GM12878 (cell line): Measurements from ENCODE around the gene MRPS25. TPM values are rescaled to one million over a fixed set of nuclear protein-coding genes. Genes with fewer than 3 reads are reported as not detected.

ENCODE experiments used
- ATAC-seq: fragments of 200-7000 bp; cut with Tn5 transposase; 3 replicates; pipeline ENCODE4 v1.9.1; 2020; ENCODE audit warnings: mild to moderate bottlenecking, moderate library complexity
- BruUV-seq: library from RNA; stranded (reverse); fragments of 400-500 nt; replicated peaks from 2 replicates; lab custom pipeline; 2021; lab: Mats Ljungman, UMichigan
- CTCF ChIA-PET: fragments of 300-600 bp; sonication (Branson Sonifier 250); formaldehyde crosslinking; extraction: SDS; loops from one replicate; lab custom pipeline; 2021; ENCODE audit warnings: inconsistent platforms; lab: Yijun Ruan, JAX
- POLR2A ChIA-PET: fragments of 350-600 bp; formaldehyde crosslinking; extraction: SDS; loops from one replicate; lab custom pipeline; 2021; ENCODE audit warnings: inconsistent platforms; lab: Charles Lee
- RAD21 ChIA-PET: fragments of 300-600 bp; sonication (Branson Sonifier 250); formaldehyde crosslinking; loops from one replicate; lab custom pipeline; 2023; ENCODE audit warnings: antibody characterized with exemption; ENCODE audit not compliant: unreplicated experiment; lab: Charles Lee
- SMC1A ChIA-PET: fragments of 300-600 bp; sonication (Branson Sonifier 250); formaldehyde crosslinking; loops from one replicate; lab custom pipeline; 2023; ENCODE audit not compliant: unreplicated experiment, uncharacterized antibody; lab: Charles Lee
- DNase-seq: peaks from one replicate; pipeline ENCODE4 v3.0.0-alpha.2; 2011; ENCODE audit warnings: low read depth, low spot score
- FAIRE-seq: peaks from 3 replicates; lab custom pipeline; 2011; peaks lifted over from hg19 to GRCh38; lab: Jason Lieb, UNC
- H2AFZ ChIP-seq: 2 replicates; pipeline ENCODE4 v1.6.0; 2011; ENCODE audit warnings: low read depth, low read length, control low read depth; ENCODE audit not compliant: control insufficient read depth
- H3K27ac ChIP-seq: 2 replicates; pipeline ENCODE4 v1.5.1; 2011; ENCODE audit warnings: control low read depth; ENCODE audit not compliant: control insufficient read depth, insufficient read depth
- H3K27me3 ChIP-seq, 2 experiments: replicated peaks in 1 of 2; 2 replicates each; pipeline versions ENCODE4 v1.6.0 to v1.6.1; 2011; ENCODE audit warnings: low read length in 1 of 2; ENCODE audit not compliant: control insufficient read depth in 2 of 2, insufficient read depth in 2 of 2
- H3K36me3 ChIP-seq, 2 experiments: 2 replicates each; pipeline ENCODE4 v1.5.1; 2011; ENCODE audit warnings: low read length in 1 of 2; ENCODE audit not compliant: control insufficient read depth in 2 of 2, insufficient read depth in 2 of 2
- H3K4me1 ChIP-seq: 2 replicates; pipeline ENCODE4 v1.6.1; 2011; ENCODE audit warnings: mild to moderate bottlenecking, low read length, moderate library complexity, mixed read lengths; ENCODE audit not compliant: control insufficient read depth, insufficient read depth
- H3K4me2 ChIP-seq: 2 replicates; pipeline ENCODE4 v1.6.0; 2011; ENCODE audit warnings: control low read depth; ENCODE audit not compliant: control insufficient read depth, insufficient read depth
- H3K4me3 ChIP-seq: fragments of 200-600 bp; sonication (generic); 2 replicates; pipeline ENCODE4 v1.5.1; 2016
- H3K79me2 ChIP-seq: 2 replicates; pipeline ENCODE4 v1.6.0; 2011; ENCODE audit warnings: low read length; ENCODE audit not compliant: control insufficient read depth, insufficient read depth
- H3K9ac ChIP-seq: 2 replicates; pipeline ENCODE4 v1.8.0; 2011; ENCODE audit warnings: low read length, control low read depth, mixed read lengths; ENCODE audit not compliant: control insufficient read depth, insufficient read depth
- H3K9me3 ChIP-seq: replicated peaks from 3 replicates; pipeline ENCODE4 v1.5.1; 2011; ENCODE audit warnings: mild to moderate bottlenecking, low read length; ENCODE audit not compliant: control insufficient read depth, insufficient read depth
- H4K20me1 ChIP-seq: 2 replicates; pipeline ENCODE4 v1.6.0; 2011; ENCODE audit not compliant: control insufficient read depth, insufficient read depth
- BRCA1 ChIP-seq: IDR thresholded peaks from 2 replicates; pipeline ENCODE4 v1.6.1; 2011; ENCODE audit warnings: low read depth, low read length, improper control_type of control experiment
- KDM1A ChIP-seq: fragments of 200-600 bp; sonication (generic); IDR thresholded peaks from 2 replicates; pipeline ENCODE4 v1.6.1; 2016; ENCODE audit warnings: borderline replicate concordance
- MTA2 ChIP-seq: fragments of 450-650 bp; IDR thresholded peaks from 2 replicates; pipeline ENCODE4 v1.6.1; 2016; ENCODE audit warnings: low read depth, mild to moderate bottlenecking, moderate library complexity
- POLR2AphosphoS5 ChIP-seq: IDR thresholded peaks from 2 replicates; pipeline ENCODE4 v1.6.1; 2011; ENCODE audit warnings: mild to moderate bottlenecking, low read length, inconsistent platforms
- RB1 ChIP-seq: fragments of 450-650 bp; formaldehyde crosslinking; IDR thresholded peaks from 2 replicates; pipeline ENCODE4 v1.6.1; 2017; ENCODE audit warnings: mild to moderate bottlenecking, borderline replicate concordance
- RCOR1 ChIP-seq: conservative IDR thresholded peaks from 2 replicates; pipeline ENCODE4 v1.6.1; 2012; ENCODE audit warnings: low read depth, low read length, improper control_type of control experiment
- REST ChIP-seq: IDR thresholded peaks from 2 replicates; pipeline ENCODE4 v1.6.1; 2012; ENCODE audit warnings: mild to moderate bottlenecking, low read depth, low read length
- RFX5 ChIP-seq: IDR thresholded peaks from 2 replicates; pipeline ENCODE4 v1.6.1; 2011; ENCODE audit warnings: low read depth, low read length, improper control_type of control experiment
- SREBF1 ChIP-seq: IDR thresholded peaks from 2 replicates; pipeline ENCODE4 v1.6.1; 2012; ENCODE audit warnings: mild to moderate bottlenecking, low read length
- SUZ12 ChIP-seq: fragments of 200-600 bp; sonication (generic); IDR thresholded peaks from one replicate; pipeline ENCODE4 v1.6.1; 2018; ENCODE audit warnings: antibody characterized with exemption, mild to moderate bottlenecking; ENCODE audit not compliant: unreplicated experiment
- TCF7 ChIP-seq: IDR thresholded peaks from 2 replicates; pipeline ENCODE4 v1.6.1; 2014; ENCODE audit warnings: antibody characterized with exemption, borderline replicate concordance
- ZBTB4 ChIP-seq: fragments of 450-650 bp; formaldehyde crosslinking; IDR thresholded peaks from 2 replicates; pipeline ENCODE4 v1.4.0; 2022; ENCODE audit warnings: mild to moderate bottlenecking, moderate library complexity
- ZNF217 ChIP-seq: fragments of 450-650 bp; IDR thresholded peaks from 2 replicates; pipeline ENCODE4 v1.6.1; 2017; ENCODE audit warnings: antibody characterized with exemption, mild to moderate bottlenecking
- WGBS: methylation state at CpG from one replicate; pipeline ENCODE4 v1.1.6; 2016; ENCODE audit warnings: low lambda C conversion rate; ENCODE audit not compliant: insufficient replicate concordance, insufficient coverage; ENCODE audit errors: missing lambda C conversion rate; 5-methylcytosine and 5-hydroxymethylcytosine counted together
- in situ Hi-C: fragments of 300-500 bp; cut with MboI; formaldehyde crosslinking; loops from 9 replicates; pipeline ENCODE4 v1.14.3; 2018; ENCODE audit warnings: mixed read lengths
- intact Hi-C: fragments of 100-400 bp; cut with micrococcal nuclease; formaldehyde crosslinking; loops from one replicate; pipeline ENCODE4 v1.14.2; 2022; ENCODE audit not compliant: unreplicated experiment
- polyA plus RNA-seq, 11 experiments: library from polyadenylated mRNA; depleted of rRNA in 4 of 11; unstranded in 6 of 11; stranded (reverse) in 5 of 11; fragments of >200 nt; fragmentation: Nextera tagmentation in 4 of 11; fragmentation: Illumina TruSeq in 1 of 11; extraction: Ambion mirVana in 4 of 11; extraction: Trizol in 1 of 11; gene quantifications; 1 replicate in 1 of 11; 2 replicates in 10 of 11; pipeline versions ENCODE4 v1.2.1 to v1.2.3, GENCODE V29; 2011 to 2016; ENCODE audit warnings: inconsistent platforms in 2 of 11, missing spikeins in 2 of 11, low read depth in 1 of 11
- total RNA-seq, 4 experiments: library from RNA; depleted of rRNA in 3 of 4; stranded (reverse); fragments of >200 nt in 3 of 4; fragmentation: Illumina TruSeq in 1 of 4; extraction: Trizol in 1 of 4; gene quantifications; 2 replicates each; pipeline versions ENCODE4 v1.2.1 to v1.2.3, GENCODE V29; 2013 to 2021
- TF ChIP-seq, protein P1 (sequence below): fragments of 450-650 bp; IDR thresholded peaks from 2 replicates; pipeline ENCODE4 v1.6.1; 2018; ENCODE audit warnings: borderline replicate concordance, mild to moderate bottlenecking; ENCODE audit not compliant: partially characterized antibody
- TF ChIP-seq, protein P2 (sequence below): fragments of 450-650 bp; IDR thresholded peaks from 2 replicates; pipeline ENCODE4 v1.6.1; 2017; ENCODE audit warnings: borderline replicate concordance

The MRPS25 gene
- total and polyA plus RNA-seq, 10 of the 15 experiments (the other 5 are each of a cell fraction or from before 2014, with no cell fraction given) = 17.0 to 114 (median 62.2) TPM

DNA sequence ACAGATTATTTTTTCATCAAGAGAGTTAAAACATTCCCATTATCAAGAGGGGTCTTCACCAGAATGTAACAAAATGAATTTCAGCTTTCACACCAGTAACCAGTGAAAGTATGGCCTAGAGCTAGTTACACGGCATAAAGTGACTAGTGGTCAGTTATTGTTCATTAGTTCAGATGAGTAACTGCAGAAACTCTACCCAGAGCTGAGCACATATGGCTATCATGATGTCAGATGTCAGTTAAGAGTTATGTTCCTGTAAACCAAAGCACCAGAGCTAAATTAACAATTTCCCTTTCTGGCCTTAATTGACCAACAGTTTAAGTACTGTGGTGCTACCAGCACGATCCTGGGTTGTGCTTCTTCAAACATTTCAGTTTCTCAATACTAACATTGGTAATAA is 6.6 kb upstream of the MRPS25 start:
- H3K4me1 ChIP-seq = no peaks in the 10 kb centered on the region
- in situ Hi-C loops = no loop called here
- TF ChIP-seq KDM1A (no peak), REST (no peak), RFX5 (no peak), SREBF1 (no peak), MTA2 (no peak), BRCA1 (no peak), ZNF217 (no peak), POLR2AphosphoS5 (no peak), SUZ12 (no peak), RCOR1 (no peak), ZBTB4 (no peak), RB1 (no peak), TCF7 (no peak)
- TF ChIP-seq, protein P1, sequence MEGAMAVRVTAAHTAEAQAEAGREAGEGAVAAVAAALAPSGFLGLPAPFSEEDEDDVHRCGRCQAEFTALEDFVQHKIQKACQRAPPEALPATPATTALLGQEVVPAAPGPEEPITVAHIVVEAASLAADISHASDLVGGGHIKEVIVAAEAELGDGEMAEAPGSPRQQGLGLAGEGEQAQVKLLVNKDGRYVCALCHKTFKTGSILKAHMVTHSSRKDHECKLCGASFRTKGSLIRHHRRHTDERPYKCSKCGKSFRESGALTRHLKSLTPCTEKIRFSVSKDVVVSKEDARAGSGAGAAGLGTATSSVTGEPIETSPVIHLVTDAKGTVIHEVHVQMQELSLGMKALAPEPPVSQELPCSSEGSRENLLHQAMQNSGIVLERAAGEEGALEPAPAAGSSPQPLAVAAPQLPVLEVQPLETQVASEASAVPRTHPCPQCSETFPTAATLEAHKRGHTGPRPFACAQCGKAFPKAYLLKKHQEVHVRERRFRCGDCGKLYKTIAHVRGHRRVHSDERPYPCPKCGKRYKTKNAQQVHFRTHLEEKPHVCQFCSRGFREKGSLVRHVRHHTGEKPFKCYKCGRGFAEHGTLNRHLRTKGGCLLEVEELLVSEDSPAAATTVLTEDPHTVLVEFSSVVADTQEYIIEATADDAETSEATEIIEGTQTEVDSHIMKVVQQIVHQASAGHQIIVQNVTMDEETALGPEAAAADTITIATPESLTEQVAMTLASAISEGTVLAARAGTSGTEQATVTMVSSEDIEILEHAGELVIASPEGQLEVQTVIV = no peak
- TF ChIP-seq, protein P2, sequence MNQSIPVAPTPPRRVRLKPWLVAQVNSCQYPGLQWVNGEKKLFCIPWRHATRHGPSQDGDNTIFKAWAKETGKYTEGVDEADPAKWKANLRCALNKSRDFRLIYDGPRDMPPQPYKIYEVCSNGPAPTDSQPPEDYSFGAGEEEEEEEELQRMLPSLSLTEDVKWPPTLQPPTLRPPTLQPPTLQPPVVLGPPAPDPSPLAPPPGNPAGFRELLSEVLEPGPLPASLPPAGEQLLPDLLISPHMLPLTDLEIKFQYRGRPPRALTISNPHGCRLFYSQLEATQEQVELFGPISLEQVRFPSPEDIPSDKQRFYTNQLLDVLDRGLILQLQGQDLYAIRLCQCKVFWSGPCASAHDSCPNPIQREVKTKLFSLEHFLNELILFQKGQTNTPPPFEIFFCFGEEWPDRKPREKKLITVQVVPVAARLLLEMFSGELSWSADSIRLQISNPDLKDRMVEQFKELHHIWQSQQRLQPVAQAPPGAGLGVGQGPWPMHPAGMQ = no peak

More for the DNA sequence above, 6.6 kb upstream of the MRPS25 start:
- no TSS peak for BruUV-seq
- no peaks in the 10 kb centered on the region for H3K79me2 ChIP-seq
- ChIA-PET RAD21 (no interaction called here), CTCF (interaction anchor here (0.6 to 2.2 kb wide), 4 partner anchors 21 to 167 kb away, joined by 3 to 9 read pairs (median 4); no protein-coding TSS in a partner anchor), SMC1A (interaction anchor here (4.7 kb wide), 1 partner anchor 22 kb away, joined by 22 read pairs; no protein-coding TSS in a partner anchor), POLR2A (no interaction called here)
- no peak overlapping the region for H3K4me2 ChIP-seq
- H3K27ac ChIP-seq = no peak overlapping the region
- intact Hi-C loops = no loop called here
- H3K9ac ChIP-seq = no peak overlapping the region
- H4K20me1 ChIP-seq = no peaks in the 10 kb centered on the region
- FAIRE-seq (no peak), DNase-seq (no peak), ATAC-seq (no peak)
- 91% methylated on average over 2 of the region's 2 CpGs for WGBS
- H3K9me3 ChIP-seq = no peaks in the 10 kb centered on the region
- H3K4me3 ChIP-seq = no peak overlapping the region
- H2AFZ ChIP-seq = no peak overlapping the region
- H3K27me3 ChIP-seq = no peaks in the 10 kb centered on the region
- peaks cover 10 to 16% of the 10 kb centered on the region in 2 experiments for H3K36me3 ChIP-seq
